Ascending aorta (tissue), 2 donors: Measurements from ENCODE around the gene NOL8. TPM values are rescaled to one million over a fixed set of nuclear protein-coding genes. Genes with fewer than 3 reads are reported as not detected.

Source experiments
- DNase-seq, 2 donors: peaks; one replicate each; pipeline ENCODE4 v3.0.0-alpha.2; 2019; ENCODE audit warnings: low spot score in 2 of 2
- H3K27ac ChIP-seq, 2 donors: fragments of 200-600 bp; sonication (generic); one replicate each; pipeline ENCODE4 v1.5.1; 2016 to 2017; ENCODE audit warnings: mild to moderate bottlenecking in 1 of 2
- H3K27me3 ChIP-seq: fragments of 200-600 bp; sonication (generic); one replicate; pipeline ENCODE4 v1.5.1; 2017
- H3K36me3 ChIP-seq, 2 donors: fragments of 200-600 bp; sonication (generic); one replicate each; pipeline ENCODE4 v1.5.1; 2016
- H3K4me1 ChIP-seq, 2 donors: fragments of 200-600 bp; sonication (generic); one replicate each; pipeline ENCODE4 v1.5.1; 2016 to 2017; ENCODE audit warnings: mild to moderate bottlenecking in 1 of 2
- H3K4me3 ChIP-seq, 2 donors: fragments of 200-600 bp; sonication (generic); one replicate each; pipeline ENCODE4 v1.5.1; 2016 to 2017; ENCODE audit warnings: mild to moderate bottlenecking in 1 of 2
- H3K9me3 ChIP-seq, 2 donors: fragments of 200-600 bp; sonication (generic); one replicate each; pipeline ENCODE4 v1.5.1; 2016
- intact Hi-C: fragments of 100-400 bp; cut with DNase I; formaldehyde crosslinking; loops from one replicate; pipeline ENCODE4 v1.15.1; 2023
- total RNA-seq: library from RNA; depleted of rRNA; stranded (reverse); fragments of >200 nt; gene quantifications from one replicate; pipeline ENCODE4 v1.1.0, GENCODE V29; 2016
- TF ChIP-seq, protein P1 (sequence below), 3 experiments: fragments of 200-600 bp in 2 of 3; fragments of 450-650 bp in 1 of 3; sonication (generic) in 2 of 3; IDR thresholded peaks; one replicate each; pipeline ENCODE4 v1.5.1; 2016 to 2019; ENCODE audit warnings: antibody characterized with exemption in 3 of 3, mild to moderate bottlenecking in 1 of 3, moderate library complexity in 1 of 3

The NOL8 gene
- total RNA-seq, result 11.5 TPM

GRCh38 chr9:92325269-92325990, at the start of gene NOL8, which contains the start of gene CENPP:
NOL8 (minus strand) TSS chr9:92325350; CDS start chr9:92324161, 1,189 bp downstream.
CENPP (plus strand) TSS chr9:92325953.
- peaks cover 18 to 19% of the 10 kb centered on the region in 2 donors for H3K36me3 ChIP-seq
- H3K27me3 ChIP-seq, result no peaks in the 10 kb centered on the region
- peak; percentile 42 to 92 for DNase-seq
- peaks cover 0 to 16% of the 10 kb centered on the region in 2 donors for H3K4me1 ChIP-seq
- no peaks in the 10 kb centered on the region for H3K9me3 ChIP-seq
- peak within 1 kb of the TSS; percentile 93 to 97 for H3K27ac ChIP-seq
- intact Hi-C loops, result loop anchor here (1.0 to 10.0 kb wide), 6 partner anchors 32 to 439 kb away; partner anchors contain the start of genes BICD2, IARS1 and IPPK
- TF ChIP-seq, protein P1, sequence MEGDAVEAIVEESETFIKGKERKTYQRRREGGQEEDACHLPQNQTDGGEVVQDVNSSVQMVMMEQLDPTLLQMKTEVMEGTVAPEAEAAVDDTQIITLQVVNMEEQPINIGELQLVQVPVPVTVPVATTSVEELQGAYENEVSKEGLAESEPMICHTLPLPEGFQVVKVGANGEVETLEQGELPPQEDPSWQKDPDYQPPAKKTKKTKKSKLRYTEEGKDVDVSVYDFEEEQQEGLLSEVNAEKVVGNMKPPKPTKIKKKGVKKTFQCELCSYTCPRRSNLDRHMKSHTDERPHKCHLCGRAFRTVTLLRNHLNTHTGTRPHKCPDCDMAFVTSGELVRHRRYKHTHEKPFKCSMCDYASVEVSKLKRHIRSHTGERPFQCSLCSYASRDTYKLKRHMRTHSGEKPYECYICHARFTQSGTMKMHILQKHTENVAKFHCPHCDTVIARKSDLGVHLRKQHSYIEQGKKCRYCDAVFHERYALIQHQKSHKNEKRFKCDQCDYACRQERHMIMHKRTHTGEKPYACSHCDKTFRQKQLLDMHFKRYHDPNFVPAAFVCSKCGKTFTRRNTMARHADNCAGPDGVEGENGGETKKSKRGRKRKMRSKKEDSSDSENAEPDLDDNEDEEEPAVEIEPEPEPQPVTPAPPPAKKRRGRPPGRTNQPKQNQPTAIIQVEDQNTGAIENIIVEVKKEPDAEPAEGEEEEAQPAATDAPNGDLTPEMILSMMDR (IDR thresholded peaks at IDR 0.05), result no peak
- H3K4me3 ChIP-seq, result peak within 1 kb of the TSS; percentile 75 to 80

- Histone ChIP-seq H3K4me1 (no peaks in the 10 kb centered on the region), H3K9me3 (peaks cover 0 to 19% of the 10 kb centered on the region in 2 donors), H3K36me3 (no peaks in the 10 kb centered on the region), H3K27ac (no peak overlapping the region), H3K27me3 (no peaks in the 10 kb centered on the region), H3K4me3 (no peak overlapping the region)
- TF ChIP-seq, protein P1 (IDR thresholded peaks at IDR 0.05), result no peak
- intact Hi-C loops, result no loop called here
- no peak for DNase-seq
Observed at GRCh38 chr9:92373167-92373566, 48.0 kb upstream of the NOL8 start.

GRCh38 chr9:92369075-92369474, 43.9 kb upstream of the NOL8 start:
- no peak for DNase-seq
- Histone ChIP-seq H3K27ac (no peak overlapping the region), H3K4me3 (no peak overlapping the region), H3K36me3 (no peaks in the 10 kb centered on the region), H3K27me3 (no peaks in the 10 kb centered on the region), H3K4me1 (no peaks in the 10 kb centered on the region), H3K9me3 (peaks cover 0 to 19% of the 10 kb centered on the region in 2 donors)
- TF ChIP-seq, protein P1 (IDR thresholded peaks at IDR 0.05), result no peak
- intact Hi-C loops, result no loop called here

DNA sequence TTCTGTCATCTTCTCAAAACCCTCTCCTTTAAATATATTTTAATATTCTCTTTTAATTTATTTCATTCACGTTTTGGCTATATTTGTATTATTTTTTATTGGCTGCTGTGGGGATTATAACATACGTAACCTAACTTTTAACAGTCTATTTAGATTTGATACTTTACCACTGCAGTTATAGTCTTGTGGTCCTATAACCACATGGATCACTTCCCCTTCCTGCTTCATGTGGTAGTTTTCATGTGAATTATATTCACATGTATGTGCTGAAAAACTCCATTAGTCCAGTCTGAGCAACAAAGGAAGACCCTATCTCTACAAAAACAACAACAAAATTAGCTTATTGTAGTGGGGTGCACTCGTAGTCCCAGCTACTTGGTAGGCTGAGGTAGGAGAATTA, 34.9 kb upstream of the NOL8 start:
- DNase-seq, result no peak
- TF ChIP-seq, protein P1 (IDR thresholded peaks at IDR 0.05), result no peak
- Histone ChIP-seq H3K4me1 (peaks cover 0 to 6% of the 10 kb centered on the region in 2 donors), H3K27me3 (no peaks in the 10 kb centered on the region), H3K36me3 (no peaks in the 10 kb centered on the region), H3K4me3 (no peak overlapping the region), H3K27ac (peak overlapping the region; percentile 3 to 7), H3K9me3 (peaks cover under 1 to 14% of the 10 kb centered on the region in 2 donors)
- intact Hi-C loops, result no loop called here

DNA sequence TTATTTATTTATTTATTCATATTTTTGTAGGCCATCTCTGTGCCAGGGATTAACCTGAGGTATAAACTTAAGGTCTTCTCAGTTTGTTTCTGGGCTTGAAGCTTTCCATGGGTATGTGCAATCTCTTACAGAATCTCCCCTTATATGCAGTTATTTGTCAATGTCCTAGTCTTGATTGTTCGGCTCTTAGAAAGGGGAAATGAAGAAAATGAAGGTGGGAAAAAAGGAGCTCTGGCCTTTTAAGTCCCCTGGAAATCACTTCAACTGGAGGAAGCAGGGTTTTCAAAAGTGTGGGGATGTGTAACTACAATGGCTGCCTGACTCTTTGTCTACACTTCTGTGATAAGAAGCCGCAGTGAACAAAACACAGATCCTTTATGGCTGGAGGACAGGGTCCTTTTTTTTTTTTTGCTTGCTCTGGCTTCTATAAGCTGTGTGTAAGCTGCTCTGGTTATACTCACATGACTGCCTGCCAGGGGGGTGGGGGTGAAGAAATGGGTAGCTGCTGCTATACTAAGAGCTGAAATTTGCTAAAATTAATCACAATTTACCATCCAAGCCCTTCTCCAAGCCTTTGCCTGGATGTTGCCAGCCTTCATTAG, 34.3 kb upstream of the NOL8 start:
- Histone ChIP-seq H3K27ac (peak overlapping the region; percentile 3 to 7), H3K4me3 (no peak overlapping the region), H3K9me3 (peaks cover 6 to 19% of the 10 kb centered on the region in 2 donors), H3K4me1 (peaks cover 0 to 6% of the 10 kb centered on the region in 2 donors), H3K27me3 (no peaks in the 10 kb centered on the region), H3K36me3 (no peaks in the 10 kb centered on the region)
- intact Hi-C loops, result no loop called here
- TF ChIP-seq, protein P1 (IDR thresholded peaks at IDR 0.05), result no peak
- no peak for DNase-seq
